HTERT RPE-1 (cell line): Measurements from ENCODE around the gene AUNIP.

Source experiments
- in situ Hi-C: fragments of 300-500 bp; cut with MboI; formaldehyde crosslinking; loops from 4 replicates; pipeline ENCODE4 v1.14.3; 2020; ENCODE audit warnings: low sequenced_read_pairs

Gene AUNIP

GRCh38 chr1:25813071-25813733, 46.1 kb downstream of the AUNIP start:
- in situ Hi-C loops: no loop called here

GRCh38 chr1:25811384-25812082, 47.7 kb downstream of the AUNIP start:
- in situ Hi-C loops: no loop called here

GRCh38 chr1:25810341-25811299, 48.6 kb downstream of the AUNIP start:
- in situ Hi-C loops: no loop called here

- in situ Hi-C loops: no loop called here
Measured at GRCh38 chr1:25809929-25810328, 49.3 kb downstream of the AUNIP start.

GRCh38 chr1:25809283-25809926, 49.9 kb downstream of the AUNIP start:
- in situ Hi-C loops: no loop called here

- in situ Hi-C loops: no loop called here
Measured at GRCh38 chr1:25808481-25809244, 50.6 kb downstream of the AUNIP start.

DNA sequence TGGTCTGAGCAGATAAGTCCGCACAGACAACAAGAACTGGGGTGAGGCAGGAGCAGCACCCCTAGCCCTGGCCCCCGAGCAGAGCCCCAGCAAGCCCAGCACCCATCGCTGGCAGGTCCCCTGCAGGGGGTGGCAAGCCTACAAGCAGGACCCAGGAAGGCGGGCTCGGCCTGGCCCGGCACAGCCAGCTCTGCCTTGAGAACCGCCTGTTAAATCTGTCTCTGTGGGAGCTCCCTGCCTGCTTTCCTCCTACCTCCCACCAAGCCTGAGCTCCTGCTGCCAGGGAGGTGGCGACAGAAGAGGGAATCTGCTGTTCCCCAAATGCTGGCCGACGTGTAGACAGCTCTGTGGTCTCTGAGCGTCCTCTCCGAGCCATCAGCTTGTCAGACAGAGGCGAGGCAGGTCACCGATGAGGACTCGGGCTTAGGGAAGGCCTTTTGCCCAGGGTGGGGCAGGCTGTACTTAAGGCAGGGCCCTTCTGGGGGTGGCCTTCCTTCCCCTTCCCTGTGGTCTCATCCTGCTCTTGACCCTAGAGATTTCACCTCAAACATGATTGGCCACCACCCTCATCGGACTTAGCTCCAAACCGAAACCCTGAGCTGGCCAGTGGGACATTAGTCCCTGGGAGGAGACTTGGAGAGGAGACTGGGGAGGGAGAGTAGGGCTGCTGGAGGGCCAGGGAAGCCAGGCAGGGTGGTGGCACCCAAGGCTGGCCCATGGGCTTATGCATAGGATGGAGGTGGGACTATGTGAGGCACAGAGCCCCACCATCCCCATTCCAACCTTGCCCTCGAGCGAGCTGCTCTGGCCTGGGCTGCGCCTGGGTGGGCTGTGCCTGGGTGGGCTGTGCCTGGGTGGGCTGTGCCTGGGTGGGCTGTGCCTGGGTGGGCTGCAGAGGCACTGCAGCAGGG, 51.5 kb downstream of the AUNIP start:
- in situ Hi-C loops: no loop called here

DNA sequence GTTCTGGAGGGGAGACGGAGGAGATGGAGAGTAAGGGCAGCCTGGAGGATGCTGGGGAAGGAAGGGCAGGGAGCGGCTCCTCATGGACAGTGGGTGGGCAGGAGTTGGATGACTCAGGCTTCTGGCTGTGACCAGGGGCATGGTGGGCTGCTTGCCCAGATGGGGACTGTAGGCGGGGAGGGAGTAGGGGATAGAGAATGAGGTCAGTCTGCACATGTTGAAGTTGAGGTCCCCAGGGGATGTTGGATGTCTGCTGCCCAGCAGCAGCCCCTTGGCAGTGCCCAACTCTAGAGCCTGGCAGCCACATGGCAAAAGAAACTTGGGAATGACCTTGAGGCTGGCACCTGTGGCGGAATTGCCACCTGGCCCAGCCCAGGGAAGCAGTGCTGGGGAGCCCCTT, 52.8 kb downstream of the AUNIP start:
- in situ Hi-C loops: no loop called here

DNA sequence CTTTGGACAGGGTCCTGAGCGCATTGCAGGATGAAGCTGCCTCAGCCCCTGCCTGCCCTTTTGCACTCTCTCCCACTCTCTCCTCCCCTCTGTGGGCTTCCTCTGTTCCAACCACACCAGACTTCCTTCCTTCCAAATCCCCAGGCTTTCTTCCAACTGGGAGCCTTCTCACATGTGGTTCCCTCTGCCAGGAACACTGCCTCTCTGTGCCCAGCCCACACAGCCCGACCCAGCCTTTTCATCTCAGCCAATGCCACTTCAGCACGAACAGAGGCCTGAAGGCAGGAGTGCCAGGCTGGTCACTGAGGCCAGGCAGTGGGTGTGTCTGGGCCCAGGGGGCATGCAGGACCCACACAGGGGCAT, 53.4 kb downstream of the AUNIP start:
- in situ Hi-C loops: no loop called here

- in situ Hi-C loops: no loop called here
Measured at GRCh38 chr1:25804964-25805862, 54.0 kb downstream of the AUNIP start.

DNA sequence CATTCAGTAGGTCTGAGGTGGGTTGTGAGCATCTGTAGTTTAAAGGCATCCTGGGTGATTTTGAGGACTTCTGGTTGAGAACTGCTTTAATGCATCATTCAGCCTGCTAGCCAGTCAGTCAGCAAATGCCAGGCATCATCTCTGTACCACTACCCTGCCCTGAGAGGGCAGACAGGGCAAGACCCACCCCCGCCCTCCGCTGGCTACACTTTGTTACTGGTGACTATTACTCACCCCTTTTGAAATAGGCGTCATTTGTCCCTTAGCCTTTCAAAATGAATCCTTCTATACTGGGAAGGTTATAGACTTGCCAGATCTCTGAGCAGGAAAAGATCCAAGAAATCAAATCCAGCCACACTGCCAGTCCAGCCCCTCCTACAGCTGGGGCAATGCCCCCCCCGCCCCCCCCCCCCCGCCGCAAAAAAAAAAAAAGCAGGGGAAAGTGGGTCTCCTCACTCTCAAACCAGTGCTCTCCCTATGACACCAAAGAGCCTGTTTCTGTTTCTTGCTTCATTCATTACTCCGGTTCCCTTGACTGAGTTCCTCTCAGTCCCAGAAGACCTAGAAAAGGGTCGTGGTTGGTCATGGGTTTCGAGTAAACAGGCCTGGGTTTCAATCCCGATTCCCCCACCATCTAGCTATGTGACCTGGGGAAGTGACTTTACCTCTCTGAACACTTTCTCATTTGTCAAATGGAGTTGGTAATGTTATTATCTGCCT, 54.9 kb downstream of the AUNIP start:
- in situ Hi-C loops: no loop called here

GRCh38 chr1:25803368-25803767, 55.9 kb downstream of the AUNIP start:
- in situ Hi-C loops: no loop called here

- in situ Hi-C loops: no loop called here
Measured at GRCh38 chr1:25802915-25803314, 56.3 kb downstream of the AUNIP start.

DNA sequence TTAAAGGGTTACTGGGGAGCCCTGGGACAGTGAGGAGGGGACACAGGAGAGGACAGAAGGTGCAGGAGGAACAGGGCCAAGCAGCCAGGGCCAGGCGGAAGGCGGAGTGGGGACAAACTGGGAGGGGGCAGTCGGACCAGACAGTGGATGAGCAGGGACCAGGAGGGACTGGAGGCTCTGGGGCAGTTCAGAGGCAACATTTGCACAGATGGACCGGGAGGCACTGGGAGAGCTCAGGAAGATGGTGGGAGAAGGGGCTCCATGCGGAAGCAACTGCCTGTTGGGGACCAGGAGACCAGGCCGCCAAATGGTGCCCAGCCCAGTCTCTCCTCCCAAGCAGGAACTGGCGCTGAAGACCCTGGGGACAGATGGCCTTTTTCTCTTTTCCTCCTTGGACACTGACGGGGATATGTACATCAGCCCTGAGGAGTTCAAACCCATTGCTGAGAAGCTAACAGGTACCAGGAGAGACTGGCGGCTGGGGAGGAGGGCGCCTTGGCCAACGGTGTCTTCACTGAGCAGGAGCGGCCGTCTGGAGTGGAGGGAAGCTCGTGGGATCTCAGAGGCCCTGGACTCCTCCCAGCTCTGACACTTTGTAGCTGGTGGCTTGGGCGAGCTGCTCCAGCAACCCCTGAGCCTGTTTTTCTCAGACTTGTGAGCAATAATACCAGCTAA, 58.4 kb downstream of the AUNIP start:
- in situ Hi-C loops: no loop called here

DNA sequence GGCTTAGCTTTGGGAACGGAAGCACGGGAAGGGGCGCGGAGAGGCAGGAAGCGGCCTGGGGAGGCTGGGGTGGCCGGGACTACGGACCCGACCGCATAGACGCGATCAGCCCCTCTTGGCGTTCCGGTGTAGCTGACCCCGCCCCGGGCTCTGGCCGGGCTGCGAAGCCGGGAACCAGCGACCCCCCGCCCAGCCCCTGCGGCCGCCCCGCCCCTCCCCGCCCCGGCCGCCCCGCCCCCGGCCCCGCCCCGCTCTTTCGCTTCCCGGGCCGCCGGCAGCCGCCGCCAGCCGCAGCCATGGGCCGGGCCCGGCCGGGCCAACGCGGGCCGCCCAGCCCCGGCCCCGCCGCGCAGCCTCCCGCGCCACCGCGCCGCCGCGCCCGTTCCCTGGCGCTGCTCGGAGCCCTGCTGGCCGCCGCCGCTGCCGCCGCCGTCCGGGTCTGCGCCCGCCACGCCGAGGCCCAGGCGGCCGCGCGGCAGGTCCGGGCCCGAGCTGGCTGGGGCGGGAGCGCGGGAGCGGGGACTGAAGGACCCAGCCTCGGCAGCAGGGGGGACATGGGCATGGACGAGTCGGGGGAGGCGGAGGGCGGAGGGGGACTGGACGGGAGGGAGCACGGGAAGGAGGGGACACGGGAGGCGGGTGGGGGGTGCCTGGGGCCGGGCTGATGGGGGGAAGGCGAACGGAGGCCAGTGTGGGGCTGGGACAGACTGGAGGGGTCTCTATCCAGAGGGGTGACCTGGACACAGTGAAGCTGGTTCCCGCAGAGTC, 59.1 kb downstream of the AUNIP start, which contains the start of gene SELENON:
Gene SELENON (plus strand): TSS at position 259 of the 768 bp plus-strand sequence. CDS start 38 bp downstream, at position 297.
- in situ Hi-C loops: no loop called here

DNA sequence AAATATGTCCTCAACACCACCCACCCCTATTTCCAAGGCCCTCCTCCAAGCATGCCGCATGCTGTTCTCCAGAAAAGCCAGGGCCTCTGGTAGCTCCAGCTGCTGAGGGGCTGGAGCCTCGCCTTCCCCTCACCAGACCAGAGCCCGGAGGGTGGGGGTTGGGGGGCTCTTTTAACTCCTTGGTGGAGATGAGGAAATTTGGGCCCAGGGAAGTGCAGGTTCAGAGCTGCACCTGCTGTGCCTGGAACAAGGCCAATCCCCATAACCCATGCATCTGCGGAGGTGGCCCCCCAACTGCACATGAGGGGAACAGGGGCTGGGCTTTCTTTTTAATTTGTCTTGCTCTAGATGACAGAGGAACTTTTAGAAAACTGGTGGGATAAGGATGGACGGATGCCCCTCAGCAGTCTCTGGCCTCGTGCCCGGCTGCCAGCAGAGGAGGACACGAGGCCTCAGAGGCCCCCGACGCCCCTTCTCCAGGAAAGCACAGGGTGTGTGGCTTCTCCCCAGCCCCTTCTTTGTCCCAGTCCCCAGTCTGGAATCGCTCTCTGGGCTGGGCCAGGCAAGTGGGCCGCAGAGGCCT, 59.8 kb downstream of the AUNIP start:
- in situ Hi-C loops: no loop called here
